HEK293 (cell line): ENCODE results near the gene CDSN.

Experiments used
- CTCF ChIA-PET: fragments of 350-600 bp; formaldehyde crosslinking; extraction: SDS; loops from one replicate; lab custom pipeline; 2021; ENCODE audit warnings: antibody characterized with exemption; lab: Yijun Ruan, JAX
- POLR2A ChIA-PET: fragments of 300-600 bp; formaldehyde crosslinking; extraction: SDS; loops from one replicate; lab custom pipeline; 2020; ENCODE audit warnings: antibody characterized with exemption, inconsistent platforms; lab: Yijun Ruan, JAX
- H3K27ac ChIP-seq: fragments of 200-500 bp; sonication (Bioruptor generic); 2 replicates; pipeline ENCODE4 v1.5.1; 2014; ENCODE audit warnings: low read depth, low read length, control low read depth, inconsistent platforms; ENCODE audit errors: extremely low read depth
- H3K36me3 ChIP-seq, 2 experiments: fragments of 200-500 bp in 1 of 2; sonication (Bioruptor generic) in 1 of 2; 1 replicate in 1 of 2; 2 replicates in 1 of 2; pipeline ENCODE4 v1.5.1; 2014 to 2017; ENCODE audit warnings: inconsistent platforms in 2 of 2, low read length in 2 of 2; ENCODE audit not compliant: control insufficient read depth in 2 of 2, insufficient read depth in 1 of 2
- H3K4me1 ChIP-seq: fragments of 200-500 bp; sonication (Bioruptor generic); 2 replicates; pipeline ENCODE4 v1.5.1; 2014; ENCODE audit warnings: mild to moderate bottlenecking, low read length, inconsistent platforms; ENCODE audit not compliant: control insufficient read depth, insufficient read depth
- H3K4me3 ChIP-seq: 2 replicates; pipeline ENCODE4 v1.5.1; 2011; ENCODE audit warnings: low read depth, mild to moderate bottlenecking, control low read depth, low read length, moderate library complexity
- H3K9me3 ChIP-seq: fragments of 200-500 bp; sonication (Bioruptor generic); 2 replicates; pipeline ENCODE4 v1.5.1; 2014; ENCODE audit warnings: low read depth, low read length, inconsistent platforms; ENCODE audit not compliant: control insufficient read depth, insufficient read depth
- FEZF1 ChIP-seq: fragments of 450-650 bp; formaldehyde crosslinking; IDR thresholded peaks from 2 replicates; pipeline ENCODE4 v1.5.1; 2016; ENCODE audit warnings: missing biosample characterization, missing genetic modification characterization
- KLF7 ChIP-seq: fragments of 450-650 bp; formaldehyde crosslinking; IDR thresholded peaks from 2 replicates; pipeline ENCODE4 v1.5.1; 2016; ENCODE audit warnings: missing biosample characterization, missing genetic modification characterization, borderline replicate concordance
- PBX3 ChIP-seq: sonication (generic); formaldehyde crosslinking; IDR thresholded peaks from 2 replicates; pipeline ENCODE4 v1.8.1; 2022; ENCODE audit warnings: mild to moderate bottlenecking, moderate library complexity, missing genetic modification reagents
- SCRT1 ChIP-seq: fragments of 450-650 bp; formaldehyde crosslinking; IDR thresholded peaks from 2 replicates; pipeline ENCODE4 v1.5.1; 2016; ENCODE audit warnings: missing biosample characterization, missing genetic modification characterization, borderline replicate concordance
- SCRT2 ChIP-seq: fragments of 450-650 bp; formaldehyde crosslinking; IDR thresholded peaks from 2 replicates; pipeline ENCODE4 v1.5.1; 2016; ENCODE audit warnings: missing biosample characterization, missing genetic modification characterization
- SP3 ChIP-seq: fragments of 450-650 bp; formaldehyde crosslinking; IDR thresholded peaks from 2 replicates; pipeline ENCODE4 v1.5.1; 2016; ENCODE audit warnings: missing biosample characterization, missing genetic modification characterization
- TRIM28 ChIP-seq: IDR thresholded peaks from 2 replicates; pipeline ENCODE4 v1.6.1; 2011; ENCODE audit warnings: low read length, control low read depth, borderline replicate concordance
- ZBTB26 ChIP-seq: fragments of 450-650 bp; formaldehyde crosslinking; optimal IDR thresholded peaks from 2 replicates; pipeline ENCODE3; 2016; ENCODE audit warnings: missing biosample characterization, mild to moderate bottlenecking, missing genetic modification characterization
- ZBTB48 ChIP-seq: fragments of 450-650 bp; formaldehyde crosslinking; IDR thresholded peaks from 2 replicates; pipeline ENCODE4 v1.5.1; 2016; ENCODE audit warnings: missing biosample characterization, missing genetic modification characterization
- ZNF140 ChIP-seq: fragments of 450-650 bp; formaldehyde crosslinking; IDR thresholded peaks from 2 replicates; pipeline ENCODE4 v1.5.1; 2016; ENCODE audit warnings: missing biosample characterization, missing genetic modification characterization
- ZNF202 ChIP-seq: fragments of 450-650 bp; formaldehyde crosslinking; IDR thresholded peaks from 2 replicates; pipeline ENCODE4 v1.5.1; 2016; ENCODE audit warnings: missing biosample characterization, missing genetic modification characterization, borderline replicate concordance
- ZNF514 ChIP-seq: fragments of 450-650 bp; formaldehyde crosslinking; IDR thresholded peaks from 2 replicates; pipeline ENCODE4 v1.5.1; 2016; ENCODE audit warnings: missing biosample characterization, missing genetic modification characterization
- ZNF645 ChIP-seq: fragments of 450-650 bp; formaldehyde crosslinking; IDR thresholded peaks from 2 replicates; pipeline ENCODE4; 2016; ENCODE audit warnings: missing biosample characterization, missing genetic modification characterization
- ZNF692 ChIP-seq: fragments of 450-650 bp; formaldehyde crosslinking; IDR thresholded peaks from 2 replicates; pipeline ENCODE4 v1.5.1; 2016; ENCODE audit warnings: missing biosample characterization, missing genetic modification characterization
- ZNF830 ChIP-seq: fragments of 450-650 bp; IDR thresholded peaks from 2 replicates; pipeline ENCODE4 v1.5.0; 2018; ENCODE audit warnings: missing biosample characterization, missing genetic modification characterization, low read depth, mild to moderate bottlenecking, moderate library complexity

CDSN gene

GRCh38 chr6:31065556-31065955 is 54.7 kb downstream of the CDSN start:
- CTCF ChIA-PET: interaction anchor here (0.7 kb wide), 1 partner anchor 726 kb away, joined by 3 read pairs; no protein-coding TSS in a partner anchor
- H3K36me3 ChIP-seq: no peaks in the 10 kb centered on the region
- POLR2A ChIA-PET: no interaction called here

More at GRCh38 chr6:31065556-31065955, 54.7 kb downstream of the CDSN start:
- Histone ChIP-seq H3K9me3 (no peaks in the 10 kb centered on the region), H3K4me3 (no peak overlapping the region), H3K4me1 (no peaks in the 10 kb centered on the region), H3K27ac (no peak overlapping the region)
- TF ChIP-seq ZNF830 (no peak), KLF7 (tag by site-specific recombination) (no peak), SCRT1 (tag by site-specific recombination) (no peak), ZNF692 (tag by site-specific recombination) (no peak), ZNF140 (no peak), ZNF202 (tag by site-specific recombination) (no peak), ZBTB26 (tag by site-specific recombination) (no peak), FEZF1 (tag by site-specific recombination) (no peak), PBX3 (CRISPR knock-in tag) (no peak), TRIM28 (no peak), SP3 (tag by site-specific recombination) (no peak), ZBTB48 (tag by site-specific recombination) (no peak), ZNF514 (tag by site-specific recombination) (no peak), SCRT2 (tag by site-specific recombination) (no peak), ZNF645 (tag by site-specific recombination) (no peak)
